Tibial nerve (tissue), 4 donors: ENCODE data around the gene PAPLN.

Source experiments
- CTCF ChIP-seq, 5 experiments: fragments of 200-600 bp in 3 of 5; fragments of 450-650 bp in 2 of 5; sonication (generic) in 3 of 5; IDR thresholded peaks; one replicate each; pipeline ENCODE4 v1.5.1; 2016 to 2019; ENCODE audit warnings: antibody characterized with exemption in 5 of 5, mild to moderate bottlenecking in 3 of 5, moderate library complexity in 2 of 5
- EP300 ChIP-seq, 2 donors: sonication (generic); formaldehyde crosslinking; IDR thresholded peaks; one replicate each; pipeline ENCODE4 v1.6.1; 2017; ENCODE audit warnings: antibody characterized with exemption in 2 of 2, mild to moderate bottlenecking in 1 of 2
- POLR2A ChIP-seq, 2 donors: fragments of 450-650 bp; IDR thresholded peaks; one replicate each; pipeline ENCODE4 v1.6.1; 2017; ENCODE audit warnings: antibody characterized with exemption in 2 of 2, mild to moderate bottlenecking in 2 of 2, moderate library complexity in 2 of 2

- no peak for TF ChIP-seq EP300 (IDR thresholded peaks at IDR 0.05)
- no peak for TF ChIP-seq CTCF (IDR thresholded peaks at IDR 0.05)
- no peak for TF ChIP-seq POLR2A (IDR thresholded peaks at IDR 0.05)
Observed at GRCh38 chr14:73269729-73270531, 32.6 kb downstream of the PAPLN start.
